Left lung (tissue), 10 donors: Measurements from ENCODE around the gene CAMSAP1. TPM values are rescaled to one million over a fixed set of nuclear protein-coding genes. Genes with fewer than 3 reads are reported as not detected.

Experiments
- ATAC-seq: fragments of 200-7000 bp; cut with Tn5 transposase; one replicate; pipeline ENCODE4 v1.9.1; 2020; ENCODE audit warnings: moderate library complexity
- DNase-seq, 4 donors: peaks; one replicate each; pipeline ENCODE4 v3.0.0-alpha.2; 2013 to 2020
- H3K27ac ChIP-seq, 2 donors: fragments of 200-600 bp; sonication (generic) in 1 of 2; one replicate each; pipeline versions ENCODE4 v1.5.0 to v1.8.0; 2020 to 2021
- H3K27me3 ChIP-seq, 2 donors: fragments of 200-600 bp; sonication (generic) in 1 of 2; one replicate each; pipeline versions ENCODE4 v1.5.0 to v1.8.0; 2020 to 2021
- H3K36me3 ChIP-seq, 2 donors: fragments of 200-600 bp; sonication (generic) in 1 of 2; one replicate each; pipeline versions ENCODE4 v1.5.0 to v1.8.0; 2020 to 2021
- H3K4me1 ChIP-seq, 2 donors: fragments of 200-600 bp; one replicate each; pipeline ENCODE4 v1.8.0; 2021
- H3K4me3 ChIP-seq, 2 donors: fragments of 200-600 bp; sonication (generic) in 1 of 2; one replicate each; pipeline versions ENCODE4 v1.5.0 to v1.8.0; 2020 to 2021; ENCODE audit warnings: mild to moderate bottlenecking in 1 of 2
- H3K9me3 ChIP-seq, 2 donors: fragments of 200-600 bp; sonication (generic) in 1 of 2; one replicate each; pipeline versions ENCODE4 v1.5.0 to v1.8.0; 2020 to 2021
- intact Hi-C, 2 donors: fragments of 100-400 bp; cut with DNase I; formaldehyde crosslinking; loops; one replicate each; pipeline versions ENCODE4 v1.11.2 to v1.14.2; 2022
- polyA plus RNA-seq, 6 donors: library from polyadenylated mRNA; unstranded; fragments of 120-200 nt; gene quantifications; one replicate each; pipeline ENCODE4 v1.2.1, GENCODE V29; 2013; ENCODE audit not compliant: insufficient read length in 6 of 6
- total RNA-seq, 2 donors: library from RNA; stranded (reverse); fragmentation: NEBNext Ultra II Directional; extraction: Animal tissue kit (Norgen Biotek cat#: 25700); gene quantifications; one replicate each; pipeline ENCODE4 v1.2.1, GENCODE V29; 2021
- TF ChIP-seq, protein P1 (sequence below), 2 donors: fragments of 200-600 bp; sonication (generic) in 1 of 2; IDR thresholded peaks; one replicate each; pipeline versions ENCODE4 v1.5.0 to v1.8.0; 2021; ENCODE audit warnings: antibody characterized with exemption in 2 of 2
- donor health status: DM: no; HTN: yes; CAD: no.
- donor health status: DM: no; HTN: no; CAD: no.

The CAMSAP1 gene
- total and polyA plus RNA-seq, 8 donors = 20.4 to 27.0 (median 24.0) TPM

- Histone ChIP-seq H3K36me3 (no peaks in the 10 kb centered on the region), H3K27me3 (peaks cover 0 to 15% of the 10 kb centered on the region in 2 donors), H3K4me3 (no peak overlapping the region), H3K9me3 (no peaks in the 10 kb centered on the region), H3K27ac (no peak overlapping the region), H3K4me1 (no peaks in the 10 kb centered on the region)
- TF ChIP-seq, protein P1, sequence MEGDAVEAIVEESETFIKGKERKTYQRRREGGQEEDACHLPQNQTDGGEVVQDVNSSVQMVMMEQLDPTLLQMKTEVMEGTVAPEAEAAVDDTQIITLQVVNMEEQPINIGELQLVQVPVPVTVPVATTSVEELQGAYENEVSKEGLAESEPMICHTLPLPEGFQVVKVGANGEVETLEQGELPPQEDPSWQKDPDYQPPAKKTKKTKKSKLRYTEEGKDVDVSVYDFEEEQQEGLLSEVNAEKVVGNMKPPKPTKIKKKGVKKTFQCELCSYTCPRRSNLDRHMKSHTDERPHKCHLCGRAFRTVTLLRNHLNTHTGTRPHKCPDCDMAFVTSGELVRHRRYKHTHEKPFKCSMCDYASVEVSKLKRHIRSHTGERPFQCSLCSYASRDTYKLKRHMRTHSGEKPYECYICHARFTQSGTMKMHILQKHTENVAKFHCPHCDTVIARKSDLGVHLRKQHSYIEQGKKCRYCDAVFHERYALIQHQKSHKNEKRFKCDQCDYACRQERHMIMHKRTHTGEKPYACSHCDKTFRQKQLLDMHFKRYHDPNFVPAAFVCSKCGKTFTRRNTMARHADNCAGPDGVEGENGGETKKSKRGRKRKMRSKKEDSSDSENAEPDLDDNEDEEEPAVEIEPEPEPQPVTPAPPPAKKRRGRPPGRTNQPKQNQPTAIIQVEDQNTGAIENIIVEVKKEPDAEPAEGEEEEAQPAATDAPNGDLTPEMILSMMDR (IDR thresholded peaks at IDR 0.05) = no peak
- ATAC-seq (no peak), DNase-seq (peak in 1 of 4 donors; percentile 68)
- intact Hi-C loops = no loop called here
Measured at GRCh38 chr9:135798263-135798585, 109.1 kb downstream of the CAMSAP1 start.

- TF ChIP-seq, protein P1 (IDR thresholded peaks at IDR 0.05) = peak; percentile 25 to 44
- DNase-seq (peak in 2 of 4 donors; percentile 32 to 83), ATAC-seq (peak; percentile 60)
- H3K4me1 ChIP-seq = no peaks in the 10 kb centered on the region
- peaks cover 0 to 15% of the 10 kb centered on the region in 2 donors for H3K27me3 ChIP-seq
- no peaks in the 10 kb centered on the region for H3K36me3 ChIP-seq
- H3K4me3 ChIP-seq = no peak overlapping the region
- H3K9me3 ChIP-seq = no peaks in the 10 kb centered on the region
- H3K27ac ChIP-seq = no peak overlapping the region
- intact Hi-C loops = no loop called here
Measured at GRCh38 chr9:135797507-135798262, 109.7 kb downstream of the CAMSAP1 start.

DNA sequence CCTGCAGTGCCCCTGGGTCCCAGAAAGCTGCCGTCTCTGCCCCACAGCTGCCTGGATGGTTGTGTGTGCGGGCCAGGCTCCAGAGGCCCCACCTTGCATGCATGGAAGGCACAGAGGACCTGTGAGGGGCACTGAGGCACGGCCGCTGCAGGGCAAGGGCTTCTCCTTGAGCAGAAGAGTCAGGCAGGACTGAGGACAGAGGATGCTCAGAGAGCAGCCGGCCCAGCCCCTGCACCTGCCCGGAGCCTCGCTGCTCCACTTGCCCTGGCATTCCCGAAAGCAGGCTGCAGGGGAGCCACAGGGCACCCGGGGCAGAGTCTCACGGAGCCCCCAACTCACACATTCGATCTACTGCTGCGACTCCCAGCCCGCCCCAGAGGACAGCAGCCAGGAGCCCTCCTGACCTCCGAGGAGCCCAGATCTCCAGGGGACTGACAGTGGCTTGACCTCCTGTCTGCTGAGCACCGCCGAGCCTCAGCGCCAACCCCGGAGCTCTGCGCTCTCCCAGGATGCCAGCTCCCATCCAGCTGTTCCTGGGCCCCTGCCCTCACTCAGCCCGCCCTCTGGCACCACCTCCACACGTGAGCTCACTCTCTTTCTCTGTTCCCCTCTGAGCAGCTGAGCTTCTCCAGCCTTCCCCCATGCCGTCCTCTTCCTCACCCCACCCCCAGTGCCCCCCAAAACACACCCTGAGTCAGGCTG, 110.4 kb downstream of the CAMSAP1 start:
- no peak for ATAC-seq
- intact Hi-C loops = no loop called here
- TF ChIP-seq, protein P1 (IDR thresholded peaks at IDR 0.05) = no peak
- H3K27me3 ChIP-seq = peaks cover 0 to 17% of the 10 kb centered on the region in 2 donors
- no peaks in the 10 kb centered on the region for H3K36me3 ChIP-seq
- H3K27ac ChIP-seq = no peak overlapping the region
- no peaks in the 10 kb centered on the region for H3K9me3 ChIP-seq
- DNase-seq = peak in 1 of 4 donors; percentile 72
- H3K4me1 ChIP-seq = no peaks in the 10 kb centered on the region
- H3K4me3 ChIP-seq = no peak overlapping the region

DNA sequence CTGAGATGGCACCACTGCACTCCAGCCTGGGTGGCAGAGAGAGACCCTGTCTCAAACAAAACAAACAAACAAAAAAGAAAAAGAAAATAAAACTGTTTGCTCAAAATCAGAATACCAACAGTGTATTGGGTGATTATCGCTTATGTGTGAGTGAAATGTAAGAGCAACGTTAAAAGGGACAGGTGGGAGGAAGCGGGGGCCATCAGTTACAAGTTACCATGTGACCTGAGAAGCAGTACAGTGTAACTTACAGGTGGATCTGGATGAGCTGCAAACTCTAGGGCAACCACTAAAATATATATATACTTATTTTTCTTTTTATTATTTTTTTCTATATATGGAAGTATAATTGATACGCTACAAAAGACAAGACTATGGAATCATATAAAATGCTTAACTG, 112.0 kb downstream of the CAMSAP1 start:
- no peak overlapping the region for H3K27ac ChIP-seq
- peaks cover 0 to 28% of the 10 kb centered on the region in 2 donors for H3K27me3 ChIP-seq
- DNase-seq = no peak
- TF ChIP-seq, protein P1 (IDR thresholded peaks at IDR 0.05) = no peak
- ATAC-seq = no peak
- H3K9me3 ChIP-seq = no peaks in the 10 kb centered on the region
- no peaks in the 10 kb centered on the region for H3K36me3 ChIP-seq
- intact Hi-C loops = no loop called here
- H3K4me3 ChIP-seq = no peak overlapping the region
- no peaks in the 10 kb centered on the region for H3K4me1 ChIP-seq

DNA sequence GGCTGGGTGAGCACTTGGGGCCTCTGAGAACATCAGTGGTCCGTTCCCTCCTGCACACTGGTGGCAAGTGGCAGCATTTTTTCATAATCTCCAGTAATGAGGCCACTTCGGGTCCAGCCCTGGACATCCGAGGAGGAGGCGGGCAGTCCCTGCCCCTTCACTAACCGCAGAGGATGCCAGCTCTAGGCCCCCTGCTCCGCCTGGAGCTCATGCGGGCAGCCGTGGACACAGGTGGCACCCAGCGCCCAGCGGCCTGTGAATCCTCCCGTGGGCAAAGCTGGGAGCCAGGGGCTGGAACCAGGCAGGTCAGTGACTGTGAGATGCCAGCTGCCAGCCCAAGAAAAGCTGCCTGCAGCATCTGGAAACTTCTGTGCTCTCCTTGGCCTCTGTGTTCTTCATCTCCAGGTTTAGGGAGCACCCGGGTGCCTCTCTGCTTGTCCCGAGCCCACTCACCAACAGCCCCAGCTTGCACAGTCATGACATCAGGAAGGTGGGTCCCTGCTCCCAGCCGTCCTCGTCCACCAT, 112.9 kb downstream of the CAMSAP1 start:
- Histone ChIP-seq H3K27me3 (peaks cover 0 to 38% of the 10 kb centered on the region in 2 donors), H3K36me3 (no peaks in the 10 kb centered on the region), H3K27ac (no peak overlapping the region), H3K4me3 (no peak overlapping the region), H3K9me3 (no peaks in the 10 kb centered on the region), H3K4me1 (no peaks in the 10 kb centered on the region)
- intact Hi-C loops = no loop called here
- ATAC-seq (no peak), DNase-seq (peak in 1 of 4 donors; percentile 65)
- TF ChIP-seq, protein P1 (IDR thresholded peaks at IDR 0.05) = no peak
